NOMO-1 (cell line): ENCODE results near the gene GALNTL6.
"Not testable (repeated sequence)": the region's sequence is repeated elsewhere in the genome, so short reads cannot be mapped to it uniquely, and the experiment has no call there.

Experiments
- DNase-seq, 2 experiments: peaks; one replicate each; lab custom pipeline; 2025; ENCODE audit not compliant: unreplicated experiment in 2 of 2; lab: John Stamatoyannopoulos, UW

The GALNTL6 gene

GRCh38 chr4:172962564-172963353 lies 1149.6 kb downstream of the GALNTL6 start:
- no peak for DNase-seq

GRCh38 chr4:172963498-172964294 lies 1150.5 kb downstream of the GALNTL6 start:
- no peak for DNase-seq

- not testable (repeated sequence) for DNase-seq
Observed at GRCh38 chr4:172970189-172970588, 1157.0 kb downstream of the GALNTL6 start.

GRCh38 chr4:172974586-172974985 lies 1161.4 kb downstream of the GALNTL6 start:
- DNase-seq: no peak

GRCh38 chr4:172975651-172976229 lies 1162.5 kb downstream of the GALNTL6 start:
- DNase-seq: no peak

GRCh38 chr4:172977491-172978041 lies 1164.4 kb downstream of the GALNTL6 start:
- not testable (repeated sequence) for DNase-seq

- no peak for DNase-seq
Observed at GRCh38 chr4:172978848-172979247, 1165.6 kb downstream of the GALNTL6 start.

- DNase-seq: no peak
Observed at GRCh38 chr4:172979332-172979731, 1166.1 kb downstream of the GALNTL6 start.

GRCh38 chr4:172980219-172980618 lies 1167.0 kb downstream of the GALNTL6 start:
- DNase-seq: no peak

- no peak for DNase-seq
Observed at GRCh38 chr4:172982151-172982590, 1169.0 kb downstream of the GALNTL6 start.

- DNase-seq: no peak
Observed at GRCh38 chr4:172983014-172983413, 1169.8 kb downstream of the GALNTL6 start.

GRCh38 chr4:172983631-172984030 lies 1170.4 kb downstream of the GALNTL6 start:
- DNase-seq: no peak

GRCh38 chr4:172985552-172985951 lies 1172.3 kb downstream of the GALNTL6 start:
- DNase-seq: no peak

GRCh38 chr4:172986114-172986513 lies 1172.9 kb downstream of the GALNTL6 start:
- DNase-seq: no peak

GRCh38 chr4:172989984-172990820 lies 1177.0 kb downstream of the GALNTL6 start:
- peak in 1 of 2 experiments; percentile 27 for DNase-seq

GRCh38 chr4:172992648-172993378 lies 1179.6 kb downstream of the GALNTL6 start:
- no peak for DNase-seq

- no peak for DNase-seq
Observed at GRCh38 chr4:172995161-172995560, 1182.0 kb downstream of the GALNTL6 start.

- no peak for DNase-seq
Observed at GRCh38 chr4:172995704-172996103, 1182.5 kb downstream of the GALNTL6 start.

- DNase-seq: no peak
Observed at GRCh38 chr4:172996571-172997216, 1183.5 kb downstream of the GALNTL6 start.
